Kidney (tissue), 22 donors: ENCODE data around the gene ETFBKMT. TPM values are rescaled to one million over a fixed set of nuclear protein-coding genes. Genes with fewer than 3 reads are reported as not detected.

Experiments used
- DNase-seq, 5 donors: peaks; one replicate each; pipeline ENCODE4 v3.0.0-alpha.2; 2013 to 2020
- FAIRE-seq: peaks from 2 replicates; lab custom pipeline; 2012; peaks lifted over from hg19 to GRCh38; lab: Jason Lieb, UNC
- H3K27ac ChIP-seq, 2 donors: one replicate each; pipeline ENCODE4 v1.7.0; 2013; ENCODE audit warnings: low read depth in 2 of 2, low read length in 2 of 2, inconsistent platforms in 1 of 2
- H3K27me3 ChIP-seq: one replicate; pipeline ENCODE4 v1.7.1; 2013; ENCODE audit warnings: low read length, inconsistent platforms; ENCODE audit not compliant: control insufficient read depth, insufficient read depth
- H3K36me3 ChIP-seq, 3 donors: one replicate each; pipeline versions ENCODE4 v1.7.0 to v1.7.1; 2013; ENCODE audit warnings: low read length in 3 of 3, control low read depth in 1 of 3, inconsistent platforms in 1 of 3; ENCODE audit not compliant: insufficient read depth in 3 of 3, control insufficient read depth in 2 of 3
- H3K4me1 ChIP-seq, 3 donors: one replicate each; pipeline versions ENCODE4 v1.7.0 to v1.7.1; 2013; ENCODE audit warnings: low read length in 3 of 3, inconsistent platforms in 1 of 3, low read depth in 1 of 3; ENCODE audit not compliant: control insufficient read depth in 2 of 3, insufficient read depth in 2 of 3
- H3K4me3 ChIP-seq, 3 donors: one replicate each; pipeline versions ENCODE4 v1.7.0 to v1.8.1; 2013; ENCODE audit warnings: low read length in 3 of 3, control low read depth in 1 of 3, inconsistent platforms in 1 of 3
- H3K9ac ChIP-seq, 3 donors: one replicate each; pipeline versions ENCODE4 v1.7.0 to v1.7.1; 2013; ENCODE audit warnings: low read length in 3 of 3, control low read depth in 1 of 3, inconsistent platforms in 1 of 3
- H3K9me3 ChIP-seq, 3 donors: one replicate each; pipeline versions ENCODE4 v1.7.0 to v1.7.1; 2013; ENCODE audit warnings: low read length in 3 of 3, control low read depth in 1 of 3, inconsistent platforms in 1 of 3; ENCODE audit not compliant: control insufficient read depth in 2 of 3, insufficient read depth in 1 of 3
- CTCF ChIP-seq: IDR thresholded peaks from 3 replicates; pipeline ENCODE4 v1.5.1; 2012; ENCODE audit warnings: mild to moderate bottlenecking, moderate library complexity, borderline replicate concordance; ENCODE audit not compliant: insufficient read depth; ENCODE audit errors: extremely low read depth
- intact Hi-C: fragments of 100-400 bp; cut with DNase I; formaldehyde crosslinking; loops from one replicate; pipeline ENCODE4 v1.11.1; 2022
- long read RNA-seq, 10 donors: library from polyadenylated mRNA in 1 of 10; unstranded in 1 of 10; transcript quantifications; one replicate each; pipeline ENCODE4 v2.0.0 and lab custom pipeline, GENCODE V29; 2021 to 2026
- polyA plus RNA-seq: library from polyadenylated mRNA; stranded (reverse); fragments of 350-450 nt; fragmentation: Illumina TruSeq; extraction: RNeasy Lipid Tissue Mini Kit (QIAGEN cat#74804); gene quantifications from one replicate; pipeline ENCODE4 v1.2.3, GENCODE V29; 2014; ENCODE audit warnings: low read depth, low replicate concordance; ENCODE audit not compliant: insufficient read depth
- total RNA-seq: library from RNA; stranded (reverse); fragmentation: NEBNext Ultra II Directional; extraction: Animal tissue kit (Norgen Biotek cat#: 25700); gene quantifications from one replicate; pipeline ENCODE4 v1.2.1, GENCODE V29; 2021
- donor health status: control.
- donor health status: control.
- donor health status: control.
- donor health status: control.
- donor health status: control.
- donor health status: DM: yes; HTN: yes; CAD: no.
- donor health status: Normal renal cell carcinoma (clear cell type).

ETFBKMT gene
- total RNA-seq, result 8.2 TPM
- polyA plus RNA-seq, result 6.0 TPM
- long read RNA-seq, donor 1, partial matches to known transcripts, result 6 of 6 reads
- long read RNA-seq, donor 1, other reads (novel, unspliced or antisense), result 0 of 6 reads
- long read RNA-seq, donor 2, full-length matches to known transcripts, result 1 of 1 reads
- long read RNA-seq, donor 2, partial matches to known transcripts, result 0 of 1 reads
- long read RNA-seq, donor 2, other reads (novel, unspliced or antisense), result 0 of 1 reads
- long read RNA-seq, donor 3, partial matches to known transcripts, result 0 of 2 reads
- long read RNA-seq, donor 3, other reads (novel, unspliced or antisense), result 0 of 2 reads
- long read RNA-seq, donor 4, partial matches to known transcripts, result 0 of 7 reads
- long read RNA-seq, donor 4, other reads (novel, unspliced or antisense), result 6 of 7 reads
- long read RNA-seq, donor 5, result 0 reads
- long read RNA-seq, donor 6, full-length matches to known transcripts, result 1 of 1 reads
- long read RNA-seq, donor 6, partial matches to known transcripts, result 0 of 1 reads
- long read RNA-seq, donor 6, other reads (novel, unspliced or antisense), result 0 of 1 reads
- long read RNA-seq, donor 7, partial matches to known transcripts, result 0 of 3 reads
- long read RNA-seq, donor 7, other reads (novel, unspliced or antisense), result 3 of 3 reads
- long read RNA-seq, donor 8, partial matches to known transcripts, result 0 of 14 reads
- long read RNA-seq, donor 8, other reads (novel, unspliced or antisense), result 12 of 14 reads
- long read RNA-seq, donor 9, result 0 reads
- long read RNA-seq, donor 10, full-length matches to known transcripts, result 3 of 3 reads
- long read RNA-seq, donor 10, partial matches to known transcripts, result 0 of 3 reads
- long read RNA-seq, donor 10, other reads (novel, unspliced or antisense), result 0 of 3 reads

- H3K36me3 ChIP-seq, result no peaks in the 10 kb centered on the region
- H3K9ac ChIP-seq, result peak within 1 kb of the TSS; percentile 82 to 99 (median 93)
- FAIRE-seq (no peak), DNase-seq (peak; percentile 88 to 96 (median 95))
- peak; percentile 31 for TF ChIP-seq CTCF
- H3K27me3 ChIP-seq, result no peaks in the 10 kb centered on the region
- H3K27ac ChIP-seq, result peak within 1 kb of the TSS; percentile 93 to 98
- intact Hi-C loops, result no loop called here
- peaks cover 2 to 4% (median 3%) of the 10 kb centered on the region in 3 donors for H3K4me1 ChIP-seq
- peak within 1 kb of the TSS; percentile 97 to 100 (median 99) for H3K4me3 ChIP-seq
- no peaks in the 10 kb centered on the region for H3K9me3 ChIP-seq
Measured at GRCh38 chr12:31659087-31659942, at the start of gene ETFBKMT. TSS of gene ETFBKMT (plus strand) at chr12:31659688. CDS start at chr12:31661954, 2,266 bp downstream.

GRCh38 chr12:31612819-31613218 lies 46.7 kb upstream of the ETFBKMT start:
- FAIRE-seq (no peak), DNase-seq (no peak)
- H3K27me3 ChIP-seq, result no peaks in the 10 kb centered on the region
- no peaks in the 10 kb centered on the region for H3K4me1 ChIP-seq
- intact Hi-C loops, result no loop called here
- H3K36me3 ChIP-seq, result no peaks in the 10 kb centered on the region
- H3K27ac ChIP-seq, result no peak overlapping the region
- H3K9me3 ChIP-seq, result peaks cover 0 to 2% (median 0%) of the 10 kb centered on the region in 3 donors
- no peak overlapping the region for H3K9ac ChIP-seq
- no peak overlapping the region for H3K4me3 ChIP-seq
- TF ChIP-seq CTCF, result no peak

GRCh38 chr12:31618228-31619025 lies 41.1 kb upstream of the ETFBKMT start:
- H3K9ac ChIP-seq, result no peak overlapping the region
- intact Hi-C loops, result no loop called here
- FAIRE-seq (no peak), DNase-seq (no peak)
- no peaks in the 10 kb centered on the region for H3K9me3 ChIP-seq
- no peaks in the 10 kb centered on the region for H3K4me1 ChIP-seq
- no peaks in the 10 kb centered on the region for H3K36me3 ChIP-seq
- H3K27me3 ChIP-seq, result no peaks in the 10 kb centered on the region
- no peak overlapping the region for H3K4me3 ChIP-seq
- no peak for TF ChIP-seq CTCF
- H3K27ac ChIP-seq, result peak overlapping the region in 1 of 2 donors; percentile 51
